SU-DHL-6 (cell line): ENCODE results near the gene ACBD5.

Source experiments
- EZH2phosphoT487 ChIP-seq: fragments of 200-600 bp; sonication (generic), shearing (Covaris generic); conservative IDR thresholded peaks from 2 replicates; pipeline ENCODE4 v1.6.1; 2018; ENCODE audit warnings: mild to moderate bottlenecking, antibody characterized with exemption, low read length, moderate library complexity, mixed read lengths
- TF ChIP-seq, protein P1 (sequence below): fragments of 200-600 bp; sonication (generic); IDR thresholded peaks from one replicate; pipeline ENCODE4 v1.5.1; 2017; ENCODE audit warnings: antibody characterized with exemption, mild to moderate bottlenecking, low read length, moderate library complexity; ENCODE audit not compliant: insufficient read depth, poor library complexity, severe bottlenecking

DNA sequence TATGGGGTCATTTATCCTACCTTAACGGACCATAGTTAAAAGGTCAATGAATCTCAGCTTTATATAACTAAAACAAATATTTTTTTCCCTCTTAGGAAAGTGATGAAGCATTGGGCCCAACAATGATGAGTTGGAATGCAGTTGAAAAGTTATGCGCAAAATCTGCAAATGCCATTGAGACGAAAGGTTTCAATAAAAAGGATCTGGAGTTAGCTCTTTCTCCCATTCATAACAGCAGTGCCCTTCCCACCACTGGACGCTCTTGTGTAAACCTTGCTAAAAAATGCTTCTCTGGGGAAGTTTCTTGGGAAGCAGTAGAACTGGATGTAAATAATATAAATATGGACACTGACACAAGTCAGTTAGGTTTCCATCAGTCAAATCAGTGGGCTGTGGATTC lies 70.7 kb downstream of the ACBD5 start:
- TF ChIP-seq, protein P1, sequence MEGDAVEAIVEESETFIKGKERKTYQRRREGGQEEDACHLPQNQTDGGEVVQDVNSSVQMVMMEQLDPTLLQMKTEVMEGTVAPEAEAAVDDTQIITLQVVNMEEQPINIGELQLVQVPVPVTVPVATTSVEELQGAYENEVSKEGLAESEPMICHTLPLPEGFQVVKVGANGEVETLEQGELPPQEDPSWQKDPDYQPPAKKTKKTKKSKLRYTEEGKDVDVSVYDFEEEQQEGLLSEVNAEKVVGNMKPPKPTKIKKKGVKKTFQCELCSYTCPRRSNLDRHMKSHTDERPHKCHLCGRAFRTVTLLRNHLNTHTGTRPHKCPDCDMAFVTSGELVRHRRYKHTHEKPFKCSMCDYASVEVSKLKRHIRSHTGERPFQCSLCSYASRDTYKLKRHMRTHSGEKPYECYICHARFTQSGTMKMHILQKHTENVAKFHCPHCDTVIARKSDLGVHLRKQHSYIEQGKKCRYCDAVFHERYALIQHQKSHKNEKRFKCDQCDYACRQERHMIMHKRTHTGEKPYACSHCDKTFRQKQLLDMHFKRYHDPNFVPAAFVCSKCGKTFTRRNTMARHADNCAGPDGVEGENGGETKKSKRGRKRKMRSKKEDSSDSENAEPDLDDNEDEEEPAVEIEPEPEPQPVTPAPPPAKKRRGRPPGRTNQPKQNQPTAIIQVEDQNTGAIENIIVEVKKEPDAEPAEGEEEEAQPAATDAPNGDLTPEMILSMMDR = no peak
- TF ChIP-seq EZH2phosphoT487 = no peak
